AG09309 (cell line): Measurements from ENCODE around the gene CNGA2.

Experiments
- DNase-seq: peaks from one replicate; pipeline ENCODE4 v3.0.0-alpha.2; 2010; ENCODE audit warnings: low read depth
- H3K4me3 ChIP-seq: 2 replicates; pipeline ENCODE4 v1.5.1; 2011; ENCODE audit warnings: mild to moderate bottlenecking, low read depth, low read length, moderate library complexity; ENCODE audit not compliant: control insufficient read depth
- TF ChIP-seq, protein P1 (sequence below): IDR thresholded peaks from 2 replicates; pipeline ENCODE4 v1.5.1; 2011; ENCODE audit warnings: mild to moderate bottlenecking, low read depth, low read length, inconsistent platforms; ENCODE audit not compliant: insufficient read depth, control insufficient read depth; ENCODE audit errors: missing control alignments

The CNGA2 gene

DNA sequence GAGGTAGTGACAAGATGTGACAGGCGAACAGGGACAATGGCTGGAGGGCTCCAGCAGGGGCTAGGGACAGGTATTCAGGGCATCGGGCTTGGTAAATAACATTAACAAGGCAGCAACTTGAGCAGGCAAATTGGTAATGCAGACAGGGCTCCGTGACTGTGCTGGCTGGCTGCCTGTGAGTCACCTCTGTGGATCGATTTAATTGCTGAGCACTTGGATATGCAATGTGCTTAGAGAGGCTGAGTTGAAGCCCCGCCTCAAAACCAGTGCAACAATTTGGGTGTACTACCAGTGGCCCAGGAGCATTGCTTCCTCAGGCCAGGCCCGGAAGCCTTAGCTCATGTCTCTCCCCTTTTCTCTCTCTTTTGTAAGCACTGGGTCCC, 19.5 kb downstream of the CNGA2 start:
- TF ChIP-seq, protein P1, sequence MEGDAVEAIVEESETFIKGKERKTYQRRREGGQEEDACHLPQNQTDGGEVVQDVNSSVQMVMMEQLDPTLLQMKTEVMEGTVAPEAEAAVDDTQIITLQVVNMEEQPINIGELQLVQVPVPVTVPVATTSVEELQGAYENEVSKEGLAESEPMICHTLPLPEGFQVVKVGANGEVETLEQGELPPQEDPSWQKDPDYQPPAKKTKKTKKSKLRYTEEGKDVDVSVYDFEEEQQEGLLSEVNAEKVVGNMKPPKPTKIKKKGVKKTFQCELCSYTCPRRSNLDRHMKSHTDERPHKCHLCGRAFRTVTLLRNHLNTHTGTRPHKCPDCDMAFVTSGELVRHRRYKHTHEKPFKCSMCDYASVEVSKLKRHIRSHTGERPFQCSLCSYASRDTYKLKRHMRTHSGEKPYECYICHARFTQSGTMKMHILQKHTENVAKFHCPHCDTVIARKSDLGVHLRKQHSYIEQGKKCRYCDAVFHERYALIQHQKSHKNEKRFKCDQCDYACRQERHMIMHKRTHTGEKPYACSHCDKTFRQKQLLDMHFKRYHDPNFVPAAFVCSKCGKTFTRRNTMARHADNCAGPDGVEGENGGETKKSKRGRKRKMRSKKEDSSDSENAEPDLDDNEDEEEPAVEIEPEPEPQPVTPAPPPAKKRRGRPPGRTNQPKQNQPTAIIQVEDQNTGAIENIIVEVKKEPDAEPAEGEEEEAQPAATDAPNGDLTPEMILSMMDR = no peak
- no peak overlapping the region for H3K4me3 ChIP-seq
- DNase-seq = peak; percentile 55

DNA sequence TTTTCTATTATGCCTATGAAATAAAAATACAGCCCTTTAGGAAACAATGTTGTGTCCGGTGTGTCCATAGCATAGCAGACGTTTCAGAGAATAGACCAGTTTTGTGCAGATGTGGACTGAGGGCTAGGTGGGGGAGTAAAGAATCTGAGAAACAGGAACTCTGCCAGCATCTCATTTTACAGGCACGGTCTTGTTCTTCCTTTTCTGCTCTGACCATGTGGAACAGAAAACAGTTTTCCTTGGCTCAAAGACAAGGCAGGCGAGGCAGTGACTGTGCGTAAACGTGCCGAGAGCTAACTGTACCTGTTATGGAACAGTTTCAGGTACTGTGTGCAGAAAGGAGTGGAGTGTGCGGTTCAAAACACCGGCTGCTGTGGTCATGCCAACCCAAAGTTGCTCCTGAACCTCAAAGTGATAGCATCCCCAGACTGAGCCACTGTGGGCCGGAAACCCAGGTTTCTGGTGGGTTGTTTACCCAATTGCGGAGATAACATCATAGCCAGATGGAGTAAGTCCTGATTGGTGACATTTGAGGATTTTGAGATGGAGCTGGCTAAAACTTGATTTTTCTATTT, 20.2 kb downstream of the CNGA2 start:
- TF ChIP-seq, protein P1 = no peak
- H3K4me3 ChIP-seq = no peak overlapping the region
- no peak for DNase-seq

DNA sequence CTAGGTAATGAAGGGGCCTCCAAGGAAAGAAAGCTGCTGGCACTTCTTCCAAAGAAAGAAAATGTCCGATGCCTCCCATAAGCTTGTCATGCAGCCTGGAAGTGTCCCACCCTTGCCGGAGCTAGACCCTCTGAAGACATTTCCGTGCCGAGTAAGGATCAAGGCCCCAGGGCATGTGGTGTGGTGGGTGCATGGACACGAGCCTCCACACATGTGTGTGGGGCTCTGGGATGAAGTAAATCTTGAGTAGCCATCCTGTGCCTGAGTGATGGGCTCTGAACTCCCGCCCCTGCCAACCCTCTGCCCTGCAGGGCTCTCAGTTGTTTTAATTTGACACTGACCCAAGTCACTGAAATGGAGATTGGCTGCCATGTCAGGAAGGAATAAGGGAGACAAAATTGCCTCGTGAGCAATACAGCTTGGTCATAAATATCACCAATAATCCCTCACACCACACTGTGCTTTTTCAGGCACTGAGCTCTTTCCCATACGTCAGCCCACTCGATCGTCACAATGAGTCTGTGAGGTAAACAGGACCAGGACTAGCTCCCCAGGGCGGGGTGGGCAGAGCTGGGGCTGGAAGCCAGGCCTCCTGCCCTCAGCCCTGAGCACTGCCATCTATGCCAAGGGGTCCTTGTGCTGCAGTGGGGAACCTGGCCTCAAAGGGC, 24.6 kb downstream of the CNGA2 start:
- no peak overlapping the region for H3K4me3 ChIP-seq
- TF ChIP-seq, protein P1 = no peak
- no peak for DNase-seq

DNA sequence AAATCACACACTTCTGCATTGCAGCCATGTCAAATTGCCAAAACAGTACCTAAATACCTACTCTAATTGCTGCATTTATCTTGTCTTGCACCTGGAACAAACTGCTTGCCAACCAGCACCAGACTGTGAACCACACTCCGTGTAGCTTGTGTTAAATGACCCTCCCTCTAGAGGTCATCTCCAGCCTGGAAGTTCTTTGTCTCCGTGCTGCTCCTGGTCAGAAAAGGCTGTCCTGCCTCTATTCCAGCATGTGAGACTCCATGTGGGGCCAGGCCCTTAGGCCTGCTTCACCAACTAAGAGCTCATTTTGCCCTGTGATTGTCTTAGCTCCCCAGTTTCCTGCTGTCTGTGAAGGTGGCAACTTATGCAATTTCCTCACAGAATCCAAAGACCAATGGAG, 28.3 kb downstream of the CNGA2 start:
- TF ChIP-seq, protein P1 = no peak
- DNase-seq = no peak
- H3K4me3 ChIP-seq = no peak overlapping the region

DNA sequence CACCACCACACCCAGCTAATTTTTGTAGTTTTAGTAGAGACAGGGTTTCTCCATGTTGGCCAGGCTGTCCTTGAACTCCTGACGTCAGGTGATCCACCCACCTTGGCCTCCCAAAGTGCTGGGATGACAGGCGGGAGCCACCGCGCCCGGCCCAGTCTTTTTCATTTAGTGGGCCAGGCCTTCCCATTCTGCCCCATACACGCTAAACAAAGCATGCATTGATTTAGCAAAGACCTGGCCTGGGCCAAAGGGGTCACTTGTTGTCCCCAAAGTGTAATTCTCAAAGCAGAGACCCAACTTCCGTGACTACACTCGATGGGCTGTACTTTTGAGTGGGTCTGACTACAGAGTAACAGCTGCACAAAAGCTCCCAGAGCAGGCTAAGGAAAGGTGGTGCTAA, 29.2 kb downstream of the CNGA2 start:
- TF ChIP-seq, protein P1 = no peak
- H3K4me3 ChIP-seq = no peak overlapping the region
- DNase-seq = no peak

DNA sequence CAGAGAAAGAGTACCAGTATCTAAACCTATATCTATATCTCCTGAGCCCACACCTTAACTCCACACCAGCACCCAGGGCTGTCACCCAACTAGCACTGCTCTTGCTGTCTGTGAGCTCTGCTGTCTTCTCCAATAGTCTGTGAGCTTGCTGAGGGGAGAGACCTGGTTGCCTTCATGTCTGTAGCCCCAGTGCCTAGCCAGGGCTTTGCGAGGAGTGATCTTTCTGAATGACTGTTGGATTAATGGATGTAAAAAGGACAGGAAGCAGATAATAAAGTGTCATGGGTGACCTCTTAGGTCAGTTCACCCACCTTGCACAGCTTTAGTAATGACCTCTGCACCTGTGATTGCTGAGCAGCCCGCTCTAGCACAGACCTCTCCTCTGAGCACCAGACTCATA, 30.5 kb downstream of the CNGA2 start:
- H3K4me3 ChIP-seq = no peak overlapping the region
- TF ChIP-seq, protein P1 = no peak
- no peak for DNase-seq
